Neural cell (in vitro differentiated cells): Measurements from ENCODE around the gene DHRS4L2. TPM values are rescaled to one million over a fixed set of nuclear protein-coding genes. Genes with fewer than 3 reads are reported as not detected.
"Not testable (repeated sequence)": the region's sequence is repeated elsewhere in the genome, so short reads cannot be mapped to it uniquely, and the experiment has no call there.

Experiments
- H2AFZ ChIP-seq: fragments of 200-600, 300-800 bp; sonication (generic), shearing (Covaris generic); 2 replicates; pipeline ENCODE4 v1.6.0; 2014; ENCODE audit warnings: low read depth, mild to moderate bottlenecking, antibody characterized with exemption, low read length, moderate library complexity
- H3F3A ChIP-seq: fragments of 200-600 bp; shearing (Covaris generic); 2 replicates; pipeline ENCODE4 v1.6.1; 2016; ENCODE audit warnings: mild to moderate bottlenecking, moderate library complexity, mixed read lengths, antibody characterized with exemption, low read length; ENCODE audit not compliant: insufficient read depth, poor library complexity, severe bottlenecking
- H3K27ac ChIP-seq: fragments of 200-600, 300-800 bp; sonication (generic), shearing (Covaris generic); 2 replicates; pipeline ENCODE4 v1.5.1; 2014; ENCODE audit warnings: mild to moderate bottlenecking, low read length, moderate library complexity
- H3K27me3 ChIP-seq: fragments of 300-800, 200-600 bp; sonication (generic), shearing (Covaris generic); 2 replicates; pipeline ENCODE4 v1.6.0; 2014; ENCODE audit warnings: mild to moderate bottlenecking, low read depth, low read length, moderate library complexity; ENCODE audit not compliant: insufficient read depth
- H3K36me3 ChIP-seq: fragments of 300-800, 200-600 bp; sonication (generic), shearing (Covaris generic); 2 replicates; pipeline ENCODE4 v1.5.1; 2014; ENCODE audit warnings: mild to moderate bottlenecking, antibody characterized with exemption, low read length, moderate library complexity; ENCODE audit not compliant: insufficient read depth
- H3K4me2 ChIP-seq: fragments of 300-800, 200-600 bp; sonication (generic), shearing (Covaris generic); 2 replicates; pipeline ENCODE4 v1.6.0; 2014; ENCODE audit warnings: mild to moderate bottlenecking, low read length
- H3K4me3 ChIP-seq: fragments of 300-800, 200-600 bp; sonication (generic), shearing (Covaris generic); 2 replicates; pipeline ENCODE4 v1.5.1; 2014; ENCODE audit warnings: mild to moderate bottlenecking, low read length, moderate library complexity
- H3K79me2 ChIP-seq: fragments of 200-600 bp; shearing (Covaris generic); replicated peaks from 2 replicates; pipeline ENCODE4 v1.6.0; 2014; ENCODE audit warnings: mild to moderate bottlenecking, low read length, moderate library complexity; ENCODE audit not compliant: insufficient read depth
- H3K9ac ChIP-seq: fragments of 300-800, 200-600 bp; sonication (generic), shearing (Covaris generic); 2 replicates; pipeline ENCODE4 v1.6.1; 2016; ENCODE audit warnings: mild to moderate bottlenecking, low read length, mixed read lengths
- H3K9me2 ChIP-seq: fragments of 200-600 bp; shearing (Covaris generic); 2 replicates; pipeline ENCODE4 v1.6.1; 2016; ENCODE audit warnings: mild to moderate bottlenecking, low read length, mixed read lengths; ENCODE audit not compliant: insufficient read depth
- H3K9me3 ChIP-seq: fragments of 200-600, 300-800 bp; sonication (generic), shearing (Covaris generic); 2 replicates; pipeline ENCODE4 v1.6.1; 2016; ENCODE audit warnings: mild to moderate bottlenecking, mixed run types, low read length, moderate library complexity, mixed read lengths
- H4K20me1 ChIP-seq: fragments of 200-600 bp; shearing (Covaris generic); 2 replicates; pipeline ENCODE4 v1.6.1; 2016; ENCODE audit warnings: mild to moderate bottlenecking, mixed run types; ENCODE audit not compliant: insufficient read depth
- EP300 ChIP-seq: fragments of 450-650 bp; conservative IDR thresholded peaks from 2 replicates; pipeline ENCODE4 v1.6.1; 2014; ENCODE audit warnings: antibody characterized with exemption, mild to moderate bottlenecking, moderate library complexity; ENCODE audit not compliant: poor library complexity, severe bottlenecking
- EZH2 ChIP-seq: fragments of 200-600, 300-800 bp; shearing (Covaris generic), sonication (generic); IDR thresholded peaks from 2 replicates; pipeline ENCODE4 v1.6.1; 2014; ENCODE audit warnings: antibody characterized with exemption, low read length, borderline replicate concordance, mild to moderate bottlenecking; ENCODE audit not compliant: insufficient read depth, poor library complexity, severe bottlenecking
- MXI1 ChIP-seq: fragments of 450-650 bp; conservative IDR thresholded peaks from 2 replicates; pipeline ENCODE4 v1.6.1; 2014; ENCODE audit warnings: antibody characterized with exemption, mild to moderate bottlenecking; ENCODE audit not compliant: poor library complexity, severe bottlenecking
- POLR2AphosphoS5 ChIP-seq: IDR thresholded peaks from 2 replicates; pipeline ENCODE4 v1.6.1; 2012
- RAD21 ChIP-seq: fragments of 450-650 bp; conservative IDR thresholded peaks from 2 replicates; pipeline ENCODE4 v1.6.1; 2014; ENCODE audit warnings: antibody characterized with exemption, mild to moderate bottlenecking, moderate library complexity
- SMC3 ChIP-seq: fragments of 450-650 bp; conservative IDR thresholded peaks from 2 replicates; pipeline ENCODE4 v1.6.1; 2014; ENCODE audit warnings: antibody characterized with exemption, mild to moderate bottlenecking, moderate library complexity; ENCODE audit not compliant: poor library complexity
- TAF1 ChIP-seq: IDR thresholded peaks from 2 replicates; pipeline ENCODE4 v1.6.1; 2012; ENCODE audit warnings: low read depth
- polyA plus RNA-seq: library from polyadenylated mRNA; depleted of rRNA; stranded (reverse); fragments of >200 nt; gene quantifications from 2 replicates; pipeline ENCODE4 v1.2.3, GENCODE V29; 2014
- TF ChIP-seq, protein P1 (sequence below): IDR thresholded peaks from 2 replicates; pipeline ENCODE4 v1.6.1; 2012; ENCODE audit warnings: borderline replicate concordance
- TF ChIP-seq, protein P2 (sequence below): fragments of 450-650 bp; IDR thresholded peaks from 2 replicates; pipeline ENCODE4 v1.5.1; 2014; ENCODE audit warnings: antibody characterized with exemption, mild to moderate bottlenecking, moderate library complexity; ENCODE audit not compliant: poor library complexity, severe bottlenecking

Gene DHRS4L2
- polyA plus RNA-seq, 1 donor from 2014 or later, result 3.0 TPM

DNA sequence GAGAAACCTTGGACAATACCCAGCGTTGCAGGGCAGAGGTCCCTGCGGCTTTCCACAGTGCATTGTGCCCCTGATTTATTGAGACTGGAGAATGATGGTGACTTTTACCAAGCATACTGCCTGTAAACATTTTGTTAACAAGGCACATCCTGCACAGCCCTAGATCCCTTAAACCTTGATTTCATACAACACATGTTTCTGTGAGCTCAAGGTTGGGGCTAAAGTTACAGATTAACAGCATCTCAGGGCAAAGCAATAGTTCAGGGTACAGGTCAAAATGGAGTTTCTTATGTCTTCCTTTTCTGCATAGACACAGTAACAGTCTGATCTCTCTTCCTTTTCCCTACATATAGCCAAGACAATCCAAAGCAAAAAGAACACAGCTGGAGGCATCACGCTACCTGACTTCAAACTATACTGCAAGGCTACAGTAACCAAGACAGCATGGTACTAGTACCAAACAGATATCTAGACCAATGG is 36.2 kb downstream of the DHRS4L2 start:
- not testable (repeated sequence) for H3K4me3 ChIP-seq, H3K4me2 ChIP-seq, H3K9ac ChIP-seq, H3K27ac ChIP-seq, H3K36me3 ChIP-seq, H2AFZ ChIP-seq, H3K79me2 ChIP-seq, H3K9me3 ChIP-seq, H3K9me2 ChIP-seq, H4K20me1 ChIP-seq, H3K27me3 ChIP-seq, H3F3A ChIP-seq

DNA sequence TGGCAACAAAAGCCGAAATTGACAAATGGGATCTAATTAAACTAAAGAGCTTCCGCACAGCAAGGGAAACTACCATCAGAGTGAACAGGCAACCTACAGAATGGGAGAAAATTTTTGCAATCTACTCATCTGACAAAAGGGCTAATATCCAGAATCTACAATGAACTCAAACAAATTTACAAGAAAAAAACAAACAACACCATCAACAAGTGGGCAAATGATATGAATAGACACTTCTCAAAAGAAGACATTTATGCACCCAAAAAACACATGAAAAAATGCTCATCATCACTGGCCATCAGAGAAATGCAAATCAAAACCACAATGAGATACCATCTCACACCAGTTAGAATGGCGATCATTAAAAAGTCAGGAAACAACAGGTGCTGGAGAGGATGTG is 41.0 kb downstream of the DHRS4L2 start:
- not testable (repeated sequence) for H3F3A ChIP-seq, H3K9me2 ChIP-seq, H3K9ac ChIP-seq, H3K36me3 ChIP-seq, H3K4me2 ChIP-seq, H2AFZ ChIP-seq, H3K27ac ChIP-seq, H3K4me3 ChIP-seq, H3K79me2 ChIP-seq, H3K27me3 ChIP-seq, H3K9me3 ChIP-seq, H4K20me1 ChIP-seq

DNA sequence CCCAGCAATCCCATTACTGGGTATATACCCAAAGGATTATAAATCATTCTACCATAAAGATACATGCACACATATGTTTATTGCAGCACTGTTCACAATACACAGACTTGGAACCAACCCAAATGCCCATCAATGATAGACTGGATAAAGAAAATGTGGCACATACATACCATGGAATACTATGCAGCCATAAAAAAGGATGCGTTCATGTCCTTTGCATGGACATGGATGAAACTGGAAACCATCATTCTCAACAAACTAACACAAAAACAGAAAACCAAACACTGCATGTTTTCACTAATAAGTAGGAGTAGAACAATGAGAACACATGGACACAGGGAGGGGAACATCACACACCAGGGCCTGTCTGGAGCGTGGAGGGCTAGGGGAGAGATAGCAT is 42.6 kb downstream of the DHRS4L2 start:
- not testable (repeated sequence) for H3K27me3 ChIP-seq, H3K9me3 ChIP-seq, H3K9me2 ChIP-seq, H2AFZ ChIP-seq, H3K4me2 ChIP-seq, H3K36me3 ChIP-seq, H3K9ac ChIP-seq, H4K20me1 ChIP-seq, H3K27ac ChIP-seq, H3K4me3 ChIP-seq, H3F3A ChIP-seq, H3K79me2 ChIP-seq

DNA sequence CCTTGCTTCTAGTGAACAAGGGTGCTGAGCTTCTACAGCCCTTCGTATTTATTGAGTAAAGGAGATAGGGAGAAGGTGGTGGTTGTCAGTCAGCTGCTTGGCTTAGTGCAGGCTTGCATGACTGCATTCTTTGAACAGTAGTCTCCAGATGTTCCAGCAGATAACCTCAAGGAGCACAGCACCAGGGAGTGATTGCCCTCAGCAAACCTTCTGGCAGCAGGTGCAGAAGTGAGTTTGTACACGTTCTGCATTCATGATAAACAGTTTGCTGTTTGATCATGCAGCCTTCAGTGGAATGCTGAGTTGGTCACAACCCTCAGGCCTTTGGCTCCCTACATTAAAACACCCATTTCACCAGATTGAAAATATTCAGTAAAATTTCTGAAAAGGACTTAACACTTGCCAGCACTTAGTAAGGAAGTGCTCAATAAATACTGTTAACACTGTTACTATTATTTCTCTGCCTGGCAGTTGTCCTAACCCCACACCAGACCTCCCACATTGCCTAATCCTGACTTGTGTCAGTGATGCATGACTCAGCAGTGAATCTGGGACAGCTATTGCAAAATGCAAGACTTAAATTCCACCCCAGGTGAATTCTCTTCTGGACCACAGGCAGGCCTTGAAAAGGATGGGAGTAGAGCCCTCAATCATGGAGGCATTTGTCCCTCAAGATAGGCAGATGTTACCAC is 44.1 kb downstream of the DHRS4L2 start:
- H3K9ac ChIP-seq, result no peak overlapping the region
- TF ChIP-seq RAD21, result no peak
- TF ChIP-seq EP300, result no peak
- no peak for TF ChIP-seq MXI1
- TF ChIP-seq POLR2AphosphoS5, result no peak
- TF ChIP-seq, protein P1, sequence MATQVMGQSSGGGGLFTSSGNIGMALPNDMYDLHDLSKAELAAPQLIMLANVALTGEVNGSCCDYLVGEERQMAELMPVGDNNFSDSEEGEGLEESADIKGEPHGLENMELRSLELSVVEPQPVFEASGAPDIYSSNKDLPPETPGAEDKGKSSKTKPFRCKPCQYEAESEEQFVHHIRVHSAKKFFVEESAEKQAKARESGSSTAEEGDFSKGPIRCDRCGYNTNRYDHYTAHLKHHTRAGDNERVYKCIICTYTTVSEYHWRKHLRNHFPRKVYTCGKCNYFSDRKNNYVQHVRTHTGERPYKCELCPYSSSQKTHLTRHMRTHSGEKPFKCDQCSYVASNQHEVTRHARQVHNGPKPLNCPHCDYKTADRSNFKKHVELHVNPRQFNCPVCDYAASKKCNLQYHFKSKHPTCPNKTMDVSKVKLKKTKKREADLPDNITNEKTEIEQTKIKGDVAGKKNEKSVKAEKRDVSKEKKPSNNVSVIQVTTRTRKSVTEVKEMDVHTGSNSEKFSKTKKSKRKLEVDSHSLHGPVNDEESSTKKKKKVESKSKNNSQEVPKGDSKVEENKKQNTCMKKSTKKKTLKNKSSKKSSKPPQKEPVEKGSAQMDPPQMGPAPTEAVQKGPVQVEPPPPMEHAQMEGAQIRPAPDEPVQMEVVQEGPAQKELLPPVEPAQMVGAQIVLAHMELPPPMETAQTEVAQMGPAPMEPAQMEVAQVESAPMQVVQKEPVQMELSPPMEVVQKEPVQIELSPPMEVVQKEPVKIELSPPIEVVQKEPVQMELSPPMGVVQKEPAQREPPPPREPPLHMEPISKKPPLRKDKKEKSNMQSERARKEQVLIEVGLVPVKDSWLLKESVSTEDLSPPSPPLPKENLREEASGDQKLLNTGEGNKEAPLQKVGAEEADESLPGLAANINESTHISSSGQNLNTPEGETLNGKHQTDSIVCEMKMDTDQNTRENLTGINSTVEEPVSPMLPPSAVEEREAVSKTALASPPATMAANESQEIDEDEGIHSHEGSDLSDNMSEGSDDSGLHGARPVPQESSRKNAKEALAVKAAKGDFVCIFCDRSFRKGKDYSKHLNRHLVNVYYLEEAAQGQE, result no peak
- no peak for TF ChIP-seq SMC3
- TF ChIP-seq TAF1, result no peak
- TF ChIP-seq, protein P2, sequence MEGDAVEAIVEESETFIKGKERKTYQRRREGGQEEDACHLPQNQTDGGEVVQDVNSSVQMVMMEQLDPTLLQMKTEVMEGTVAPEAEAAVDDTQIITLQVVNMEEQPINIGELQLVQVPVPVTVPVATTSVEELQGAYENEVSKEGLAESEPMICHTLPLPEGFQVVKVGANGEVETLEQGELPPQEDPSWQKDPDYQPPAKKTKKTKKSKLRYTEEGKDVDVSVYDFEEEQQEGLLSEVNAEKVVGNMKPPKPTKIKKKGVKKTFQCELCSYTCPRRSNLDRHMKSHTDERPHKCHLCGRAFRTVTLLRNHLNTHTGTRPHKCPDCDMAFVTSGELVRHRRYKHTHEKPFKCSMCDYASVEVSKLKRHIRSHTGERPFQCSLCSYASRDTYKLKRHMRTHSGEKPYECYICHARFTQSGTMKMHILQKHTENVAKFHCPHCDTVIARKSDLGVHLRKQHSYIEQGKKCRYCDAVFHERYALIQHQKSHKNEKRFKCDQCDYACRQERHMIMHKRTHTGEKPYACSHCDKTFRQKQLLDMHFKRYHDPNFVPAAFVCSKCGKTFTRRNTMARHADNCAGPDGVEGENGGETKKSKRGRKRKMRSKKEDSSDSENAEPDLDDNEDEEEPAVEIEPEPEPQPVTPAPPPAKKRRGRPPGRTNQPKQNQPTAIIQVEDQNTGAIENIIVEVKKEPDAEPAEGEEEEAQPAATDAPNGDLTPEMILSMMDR, result no peak
- no peak for TF ChIP-seq EZH2
- no peak overlapping the region for H2AFZ ChIP-seq
- H3K27me3 ChIP-seq, result no peaks in the 10 kb centered on the region
- no peaks in the 10 kb centered on the region for H3K36me3 ChIP-seq
- H3K4me2 ChIP-seq, result no peak overlapping the region
- no peaks in the 10 kb centered on the region for H3K9me2 ChIP-seq
- no peak overlapping the region for H3K27ac ChIP-seq
- H3K4me3 ChIP-seq, result no peak overlapping the region
- no peaks in the 10 kb centered on the region for H3F3A ChIP-seq
- no peaks in the 10 kb centered on the region for H4K20me1 ChIP-seq
- H3K9me3 ChIP-seq, result no peaks in the 10 kb centered on the region
- H3K79me2 ChIP-seq, result no peaks in the 10 kb centered on the region

DNA sequence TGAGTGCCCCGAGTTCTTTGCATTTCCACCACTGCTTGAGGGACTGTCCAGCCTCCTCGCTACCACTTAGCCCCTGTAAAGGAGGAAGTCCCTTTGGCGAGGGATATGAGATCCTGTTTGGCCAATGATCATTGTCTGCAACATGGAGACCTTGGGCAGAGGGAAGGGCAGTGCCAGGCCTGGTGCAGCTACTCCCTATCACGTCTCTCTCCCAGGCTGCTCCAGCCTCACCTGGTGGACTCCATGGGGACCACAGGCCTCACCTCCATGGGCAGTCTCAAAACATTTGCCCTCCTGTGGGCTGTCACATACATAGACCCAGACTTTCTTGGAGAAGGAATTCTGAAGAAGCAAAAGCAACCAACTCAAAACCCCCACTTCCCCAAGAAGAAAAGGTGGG is 47.0 kb downstream of the DHRS4L2 start:
- H3K4me2 ChIP-seq, H3K36me3 ChIP-seq, H3K9me2 ChIP-seq, H3F3A ChIP-seq, H4K20me1 ChIP-seq, H3K9ac ChIP-seq, H3K27ac ChIP-seq, H3K27me3 ChIP-seq, H3K9me3 ChIP-seq, H3K79me2 ChIP-seq, H2AFZ ChIP-seq: not testable (repeated sequence)
- peak overlapping the region; percentile 63 for H3K4me3 ChIP-seq
